ENCODE data around the gene MFSD2A.
"Not testable (repeated sequence)": the region's sequence is repeated elsewhere in the genome, so short reads cannot be mapped to it uniquely, and the experiment has no call there.

Gene MFSD2A

DNA sequence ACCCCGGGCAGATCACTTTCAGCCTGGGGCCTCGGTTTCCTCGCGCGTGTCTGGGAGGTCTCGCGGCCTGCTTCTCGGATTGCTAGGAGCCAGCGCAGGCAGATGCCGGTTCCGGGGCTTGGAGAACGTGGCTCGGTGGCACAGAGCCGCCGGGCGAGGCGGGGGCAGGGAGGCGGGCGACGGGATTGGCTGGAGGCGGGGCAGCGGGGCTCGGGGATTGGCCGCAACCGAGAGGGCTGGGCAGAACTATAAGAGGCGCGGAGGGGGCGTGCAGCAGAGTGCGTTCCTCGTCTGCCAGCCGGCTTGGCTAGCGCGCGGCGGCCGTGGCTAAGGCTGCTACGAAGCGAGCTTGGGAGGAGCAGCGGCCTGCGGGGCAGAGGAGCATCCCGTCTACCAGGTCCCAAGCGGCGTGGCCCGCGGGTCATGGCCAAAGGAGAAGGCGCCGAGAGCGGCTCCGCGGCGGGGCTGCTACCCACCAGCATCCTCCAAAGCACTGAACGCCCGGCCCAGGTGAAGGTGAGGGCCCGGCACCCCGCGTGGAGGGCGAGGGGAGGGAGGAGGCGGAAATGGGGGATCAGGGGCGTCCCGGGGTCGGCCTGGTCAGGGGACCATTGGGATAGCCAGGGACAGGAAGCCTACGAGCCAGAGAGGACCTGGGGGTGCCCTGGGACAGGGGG is at the start of gene MFSD2A:
Gene MFSD2A, plus strand, starts transcription at position 276 of the 677 bp plus-strand sequence. Its CDS starts 148 bp downstream, at position 424.
- DNase-seq, result peak; percentile 100

DNA sequence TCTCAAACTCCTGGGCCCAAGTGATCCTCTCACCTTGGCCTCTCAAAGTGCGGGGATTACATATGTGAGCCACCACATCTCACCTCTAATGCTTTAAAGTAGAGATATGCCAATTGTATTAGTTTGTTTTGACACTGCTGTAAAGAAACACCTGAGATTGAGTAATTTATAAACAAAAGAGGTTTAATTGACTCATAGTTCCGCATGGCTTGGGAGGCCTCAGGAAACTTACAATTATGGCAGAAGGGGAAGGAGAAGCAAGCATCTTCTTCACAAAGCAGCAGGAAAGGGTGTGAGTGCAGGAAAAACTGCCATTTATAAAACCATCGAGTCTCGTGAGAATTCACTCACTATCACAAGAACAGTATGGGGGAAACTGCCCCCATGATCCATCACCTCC is 49.8 kb upstream of the MFSD2A start:
- no peak for DNase-seq

DNA sequence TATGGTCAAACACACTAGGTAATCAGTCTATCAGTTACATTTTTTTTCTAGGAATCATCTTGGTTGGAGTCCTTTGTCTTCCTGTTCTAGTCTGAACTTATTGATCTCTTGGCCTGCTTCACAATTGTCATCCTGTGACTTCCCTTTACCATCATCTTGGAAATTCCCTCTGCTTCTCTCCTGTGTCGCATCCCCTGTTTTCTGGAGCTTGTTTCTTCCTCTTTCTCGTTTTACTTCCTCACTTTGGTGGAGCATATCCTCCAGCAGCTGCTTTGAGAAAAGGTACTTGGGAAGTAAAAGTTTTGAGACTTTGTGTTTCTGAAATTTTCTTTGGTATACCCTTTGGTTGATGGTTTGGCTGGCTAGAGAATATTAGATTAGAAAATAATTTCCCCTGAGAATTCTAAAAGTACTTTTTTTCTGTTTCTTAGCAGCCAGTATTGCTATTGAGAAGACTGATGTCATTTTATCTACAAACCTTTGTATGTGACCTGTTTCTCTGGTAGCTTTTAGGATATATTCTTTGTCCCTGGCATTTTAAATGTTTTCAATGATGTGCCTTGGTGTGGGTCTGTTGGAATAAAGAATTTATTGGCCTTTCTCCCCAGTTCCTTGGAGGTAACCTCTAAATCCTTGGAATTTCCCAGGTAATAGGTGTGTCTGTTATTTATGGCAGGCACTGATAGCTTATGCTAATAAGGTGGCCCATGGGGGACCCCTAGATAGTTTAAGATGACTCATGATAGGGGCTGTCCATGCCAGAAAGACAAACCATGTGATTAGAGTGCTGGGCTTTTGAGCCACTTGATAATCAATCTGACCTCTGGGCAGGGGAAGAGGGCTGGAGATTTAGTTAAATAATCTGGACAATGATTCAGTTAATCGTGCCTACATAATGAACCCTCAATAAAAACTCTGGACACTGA is 47.2 kb upstream of the MFSD2A start:
- no peak for DNase-seq

DNA sequence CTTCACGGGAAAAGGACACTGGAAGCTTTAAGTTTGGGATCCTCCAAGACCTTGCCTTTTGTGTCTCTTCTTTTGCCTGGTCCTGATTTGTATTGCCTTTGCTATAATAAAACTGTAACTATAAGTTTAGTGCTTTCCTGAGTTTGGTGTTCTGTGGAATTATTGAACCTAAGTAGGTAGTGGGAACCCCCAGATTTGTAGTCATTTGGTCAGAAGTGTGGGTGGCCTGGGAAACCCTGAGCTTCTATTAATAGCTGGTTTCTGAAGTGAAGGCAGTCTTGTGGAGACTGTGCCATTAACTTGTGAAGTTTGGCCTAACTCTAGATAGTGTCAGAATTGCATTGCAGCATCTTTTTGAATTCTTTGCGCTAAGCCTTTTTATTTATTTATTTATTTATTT is 46.4 kb upstream of the MFSD2A start:
- DNase-seq, result no peak

DNA sequence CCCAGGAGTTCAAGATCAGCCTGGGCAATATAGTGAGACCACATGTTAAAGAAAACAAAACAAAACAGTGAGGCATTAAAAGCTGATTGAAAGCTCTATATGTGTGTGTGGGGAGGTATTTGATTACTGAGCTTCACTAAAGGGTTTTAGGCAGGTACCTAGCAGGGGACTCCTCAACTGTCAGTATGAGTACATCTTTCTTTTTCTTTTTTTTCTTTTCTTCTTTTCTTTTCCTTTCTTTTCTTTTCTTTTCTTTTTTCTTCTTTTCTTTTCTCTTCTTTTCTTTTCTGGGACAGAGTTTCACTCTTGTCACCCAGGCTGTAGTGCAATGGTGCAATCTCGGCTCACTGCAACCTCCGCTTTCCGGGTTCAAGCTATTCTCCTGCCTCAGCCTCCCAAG is 44.7 kb upstream of the MFSD2A start:
- DNase-seq, result no peak

DNA sequence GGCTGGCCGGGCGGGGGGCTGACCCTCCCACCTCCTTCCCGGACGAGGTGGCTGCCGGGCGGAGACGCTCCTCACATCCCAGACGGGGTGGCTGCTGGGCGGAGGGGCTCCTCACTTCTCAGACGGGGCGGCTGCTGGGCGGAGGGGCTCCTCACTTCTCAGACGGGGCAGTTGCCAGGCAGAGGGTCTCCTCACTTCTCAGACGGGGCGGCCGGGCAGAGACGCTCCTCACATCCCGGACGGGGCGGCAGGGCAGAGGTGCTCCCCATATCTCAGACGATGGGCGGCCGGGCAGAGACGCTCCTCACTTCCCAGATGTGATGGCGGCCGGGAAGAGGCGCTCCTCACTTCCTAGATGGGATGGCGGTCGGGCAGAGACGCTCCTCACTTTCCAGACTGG is 41.8 kb upstream of the MFSD2A start:
- not testable (repeated sequence) for DNase-seq

DNA sequence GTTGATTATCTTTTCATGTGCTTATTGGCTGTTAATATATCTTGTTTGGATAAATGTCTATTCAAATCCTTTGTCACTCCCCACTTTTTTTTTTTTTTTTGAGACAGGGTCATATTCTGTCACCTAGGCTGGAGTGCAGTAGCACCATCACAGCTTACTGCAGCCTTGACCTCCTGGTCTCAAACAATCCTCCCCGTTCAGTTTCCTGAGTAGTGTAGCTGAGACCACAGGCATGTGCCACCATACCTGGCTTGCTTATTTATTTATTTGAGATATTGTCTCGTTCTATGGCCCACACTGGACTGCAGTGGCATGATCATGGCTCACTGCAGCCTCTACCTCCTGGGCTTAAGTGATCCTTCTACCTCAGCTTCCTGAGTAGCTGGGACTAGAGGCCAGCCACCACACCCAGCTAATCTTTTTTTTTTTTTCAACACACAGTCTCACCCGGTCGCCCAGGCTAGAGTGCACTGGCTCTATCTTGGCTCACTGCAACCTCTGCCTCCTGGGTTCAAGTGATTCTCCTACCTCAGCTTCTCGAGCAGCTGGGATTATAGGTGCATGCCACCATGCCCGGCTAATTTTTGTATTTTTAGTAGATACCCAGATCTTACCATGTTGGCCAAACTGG is 39.3 kb upstream of the MFSD2A start:
- DNase-seq, result no peak

DNA sequence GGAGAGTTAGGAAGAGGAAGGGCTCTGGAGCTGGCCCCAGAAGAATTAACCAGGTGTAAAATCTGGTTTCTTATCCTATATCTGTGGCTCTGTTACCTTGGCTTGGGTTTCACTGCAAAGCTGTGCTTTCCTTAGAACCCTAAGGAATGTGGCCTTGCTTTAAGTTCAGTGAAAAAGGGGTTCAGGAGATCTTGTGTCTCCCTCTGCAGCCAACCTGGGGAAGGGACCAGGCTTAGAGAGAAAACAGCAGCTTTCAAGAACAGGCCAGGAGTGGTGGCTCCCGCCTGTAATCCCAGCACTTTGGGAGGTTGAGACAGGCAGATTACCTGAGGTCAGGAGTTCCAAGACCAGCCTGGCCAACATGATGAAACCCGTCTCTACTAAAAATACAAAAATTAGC is 37.1 kb upstream of the MFSD2A start:
- DNase-seq, result no peak

DNA sequence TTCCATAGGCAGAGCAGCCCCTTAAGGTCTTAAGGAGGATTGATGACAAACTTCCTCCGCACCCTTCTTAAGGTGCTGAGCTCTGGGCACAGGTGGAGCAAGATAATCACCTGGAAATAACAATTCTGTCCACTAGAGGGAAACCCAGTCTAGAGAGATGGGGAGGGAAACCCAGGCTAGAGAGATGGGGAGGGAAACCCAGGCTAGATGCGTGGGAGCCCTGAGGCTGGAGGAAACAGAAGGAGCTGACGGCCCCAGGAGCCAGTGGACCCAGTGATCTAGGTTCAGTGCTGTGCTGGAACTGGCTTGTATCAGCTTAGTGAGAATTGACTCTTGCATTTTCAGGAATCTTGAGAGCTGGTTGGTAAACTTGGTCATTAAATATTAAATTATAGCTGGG is 35.4 kb upstream of the MFSD2A start:
- DNase-seq, result peak; percentile 98

DNA sequence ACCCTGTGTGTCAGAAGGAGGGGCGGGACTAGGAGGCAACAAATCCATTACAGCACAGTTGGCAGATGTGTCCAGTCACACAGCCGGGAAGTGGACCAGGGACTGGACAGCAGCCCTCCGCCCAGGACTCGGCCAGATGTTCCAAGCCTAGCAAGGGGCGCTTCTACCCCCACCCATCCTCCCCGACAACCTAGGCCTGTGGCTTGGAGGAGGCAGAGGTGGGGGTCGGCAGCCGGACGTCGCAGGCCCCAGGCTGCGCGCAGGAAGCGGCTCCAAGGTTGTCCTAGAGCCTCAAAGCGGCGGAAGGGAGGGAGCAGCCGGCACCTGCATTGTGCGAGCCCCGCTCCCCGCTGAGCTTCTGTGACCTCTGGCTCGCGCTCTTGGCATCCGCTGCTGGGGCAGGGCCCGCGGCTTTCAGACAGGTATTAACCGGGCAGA is 32.7 kb upstream of the MFSD2A start:
- peak; percentile 61 for DNase-seq

DNA sequence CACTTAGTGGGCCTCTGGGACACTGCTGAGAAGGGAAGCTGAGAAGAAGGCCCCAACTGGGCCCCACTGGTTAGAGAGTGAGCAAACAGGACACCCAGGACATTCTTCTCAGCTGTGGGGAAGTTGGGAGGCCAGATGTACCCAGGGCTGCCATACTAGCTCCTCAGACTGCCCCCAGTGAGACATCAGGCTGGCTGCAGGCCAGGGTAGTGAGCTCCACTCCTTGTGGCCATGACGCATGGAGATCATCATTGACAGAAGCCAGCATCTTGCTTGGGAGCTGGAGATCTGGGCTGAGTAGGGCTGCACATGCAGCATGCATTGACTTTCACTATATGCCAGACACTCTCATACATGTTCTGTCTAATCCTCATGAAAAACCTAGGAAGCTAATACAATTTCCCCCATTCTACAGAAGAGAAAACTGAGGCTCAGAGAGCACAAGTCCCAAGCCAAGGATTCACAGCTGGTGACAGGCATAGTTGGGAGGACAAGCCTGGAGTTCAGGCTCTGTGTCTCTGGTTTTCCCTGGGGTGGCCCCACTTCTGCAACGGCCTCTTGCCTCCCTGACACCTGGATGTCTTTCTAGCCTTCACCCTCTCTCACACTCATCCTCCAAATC is 29.1 kb upstream of the MFSD2A start:
- no peak for DNase-seq

DNA sequence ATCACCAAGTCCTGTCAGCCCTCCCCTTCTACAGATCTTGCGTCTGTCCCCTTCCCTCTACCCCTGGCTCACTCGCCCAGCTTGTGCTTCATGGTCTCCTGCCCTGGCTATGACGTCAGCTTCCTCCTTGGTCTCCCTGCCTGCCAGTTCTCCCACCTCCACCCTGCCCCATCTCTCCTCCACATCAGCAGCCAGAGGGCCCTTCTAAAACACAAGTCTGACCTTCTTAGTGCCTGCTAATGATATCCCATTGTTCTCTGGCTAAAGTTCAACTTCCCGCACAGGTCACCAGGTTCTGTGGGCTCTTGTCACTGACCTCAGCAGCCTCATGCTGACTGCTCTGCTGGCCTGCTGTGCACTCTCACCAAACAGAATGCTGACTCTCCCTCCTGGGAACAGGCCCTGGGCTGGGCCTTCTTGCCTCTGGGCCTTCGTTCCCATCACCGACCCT is 28.6 kb upstream of the MFSD2A start:
- no peak for DNase-seq

DNA sequence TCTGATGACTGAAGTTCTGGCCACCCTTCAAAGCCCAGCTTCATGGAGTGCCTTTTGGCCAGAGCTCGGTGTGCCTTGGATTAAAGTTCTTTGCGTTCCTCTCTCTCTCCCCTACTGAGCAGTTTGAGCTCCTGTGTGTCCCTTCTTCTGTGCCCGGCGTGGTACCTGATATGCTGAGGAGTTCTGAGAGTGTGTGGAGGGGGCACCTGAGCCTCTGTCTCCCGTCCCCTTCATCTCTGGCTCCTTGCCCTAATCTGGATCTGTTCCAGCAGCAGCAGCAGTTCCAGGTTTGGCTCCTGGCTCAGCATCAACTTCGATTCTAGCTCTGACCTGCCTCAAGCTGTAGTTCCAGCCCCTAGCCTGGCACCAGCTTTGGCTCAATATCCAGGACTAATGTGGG is 28.1 kb upstream of the MFSD2A start:
- DNase-seq, result no peak

DNA sequence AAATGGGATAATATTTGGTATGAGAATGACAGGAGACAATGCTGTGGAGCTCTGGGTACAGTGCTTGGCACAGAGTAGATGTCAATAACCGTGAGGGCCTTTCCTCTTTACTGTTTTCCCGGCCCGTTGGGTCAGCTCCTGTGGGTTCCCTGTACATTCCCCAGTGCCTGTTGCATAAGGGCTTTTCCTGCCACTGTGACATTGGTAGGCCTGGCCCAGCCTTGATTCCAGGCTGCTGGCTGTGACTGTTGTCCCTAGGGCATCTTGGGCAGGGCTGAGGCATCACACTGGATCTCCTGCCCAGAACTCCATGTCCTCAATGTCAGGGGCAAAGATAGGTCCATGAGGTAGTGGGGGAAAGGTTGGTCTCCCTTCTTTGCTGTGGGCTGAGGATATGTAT is 27.4 kb upstream of the MFSD2A start:
- DNase-seq, result no peak

DNA sequence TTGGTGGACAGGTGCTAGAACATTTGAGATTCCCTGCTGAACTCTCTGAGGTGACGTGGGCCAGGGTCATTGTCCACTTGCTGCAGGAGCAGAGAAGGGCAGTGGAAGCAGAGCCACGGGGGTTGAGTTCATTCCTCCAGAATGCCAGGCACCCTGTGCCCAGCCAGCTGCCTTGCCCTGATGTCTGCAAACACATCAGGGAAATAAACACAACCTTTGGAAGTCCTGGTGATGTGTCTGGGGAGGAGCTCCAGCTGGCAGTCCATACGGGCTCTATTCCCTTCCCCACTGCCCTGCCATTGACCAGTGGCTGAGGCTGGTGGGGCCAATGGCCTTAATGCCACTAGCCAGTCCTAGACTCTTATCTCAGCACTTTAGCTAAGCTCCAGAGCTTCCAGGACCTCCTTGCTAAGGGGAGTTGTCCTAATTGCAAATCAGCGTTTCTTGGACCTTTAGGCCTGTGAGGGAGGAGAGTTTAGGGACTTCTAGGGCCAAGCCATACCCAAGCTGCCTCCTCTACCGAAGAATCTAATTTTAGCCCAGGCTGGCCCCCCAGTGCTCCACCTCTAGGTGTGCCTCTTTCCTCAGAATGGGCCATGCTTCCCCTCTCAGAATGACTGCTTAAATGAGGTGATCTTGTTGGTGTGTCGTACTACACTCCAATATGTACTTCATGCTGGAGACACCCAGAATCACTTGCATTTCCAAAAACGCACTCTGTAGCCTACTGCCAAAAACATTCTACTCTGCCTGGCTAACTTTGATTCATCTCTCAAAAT is 25.9 kb upstream of the MFSD2A start:
- no peak for DNase-seq

DNA sequence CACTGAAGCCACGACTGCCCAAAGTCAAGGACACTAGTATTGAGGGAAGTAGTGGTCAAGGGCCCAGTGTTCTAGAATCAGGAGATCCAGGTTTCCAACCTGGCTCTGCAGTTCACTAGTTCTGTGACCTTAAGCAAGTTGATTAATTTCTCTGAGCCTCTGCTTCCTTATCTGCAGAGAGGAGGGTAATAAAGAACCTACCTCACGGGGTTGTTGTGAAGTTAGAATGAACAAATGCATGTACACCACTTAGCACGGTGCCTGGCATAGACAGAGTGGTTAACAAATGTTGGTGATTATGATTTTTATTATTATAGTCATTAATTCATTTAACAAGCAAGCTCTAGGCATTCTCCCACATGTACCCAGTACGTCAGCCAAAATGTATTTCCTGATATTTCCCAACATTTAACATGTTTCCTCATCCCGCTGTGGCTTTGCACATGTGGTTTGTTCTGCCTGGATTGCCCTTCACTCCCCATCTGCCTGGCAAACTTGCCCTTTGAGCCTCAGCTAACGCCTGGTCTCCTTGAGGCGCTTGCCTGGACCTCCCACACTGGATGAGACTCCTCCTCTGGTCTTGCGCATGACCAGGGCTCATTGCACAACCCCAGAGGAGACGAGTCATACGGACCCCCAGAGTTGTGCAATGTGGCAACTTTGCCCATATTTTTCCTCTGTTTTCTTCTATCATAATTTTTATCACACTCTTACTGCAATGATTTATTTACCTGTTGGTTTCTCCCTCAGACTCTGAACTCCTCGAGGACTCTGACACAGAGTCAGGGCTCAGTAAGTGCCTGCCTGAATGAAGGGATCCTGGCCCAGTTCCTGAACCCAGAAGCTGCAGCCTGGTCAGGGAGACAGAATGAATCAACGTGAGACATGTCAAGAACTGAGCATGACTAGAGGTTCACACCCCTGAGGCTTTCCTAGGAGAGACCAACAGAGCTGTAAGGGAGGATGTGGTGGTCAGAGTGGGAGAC is 20.7 kb upstream of the MFSD2A start:
- DNase-seq, result no peak

DNA sequence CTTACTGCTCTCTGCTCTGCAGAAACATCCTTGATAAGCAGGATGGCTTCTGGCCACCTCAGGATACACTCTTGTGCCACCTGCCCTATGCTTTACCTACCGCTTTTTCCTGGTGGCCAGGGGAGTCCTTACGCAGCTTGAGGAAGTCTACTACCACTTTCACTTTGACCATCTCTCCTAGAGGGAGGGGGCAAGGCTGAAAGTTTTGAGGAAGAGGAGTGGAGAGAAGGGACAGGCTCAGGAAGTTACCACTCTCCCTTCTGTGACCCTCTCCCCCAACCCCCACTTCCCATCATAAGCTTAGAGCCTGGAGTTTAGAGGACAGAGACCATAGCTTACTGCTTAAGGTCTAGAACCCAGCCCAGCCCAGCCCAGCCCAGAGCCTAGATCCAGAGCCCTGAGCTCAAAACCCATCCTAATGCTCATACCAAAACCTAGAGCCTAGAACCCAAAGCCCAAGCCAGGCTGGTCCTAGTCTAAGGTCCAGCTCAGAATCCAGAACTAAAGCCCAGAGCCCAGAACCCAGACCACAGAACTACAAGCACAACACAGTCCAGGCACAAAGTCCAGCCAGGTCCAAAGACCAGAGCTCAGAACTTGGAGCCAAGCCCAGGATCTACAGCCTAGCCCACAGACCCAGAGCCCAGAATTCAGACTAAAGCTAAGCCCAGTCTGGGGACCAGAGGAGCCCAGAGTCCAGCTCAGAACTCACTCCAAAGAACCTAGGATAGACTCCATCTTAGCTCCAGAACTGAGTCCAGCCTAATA is 18.0 kb upstream of the MFSD2A start:
- DNase-seq, result no peak

DNA sequence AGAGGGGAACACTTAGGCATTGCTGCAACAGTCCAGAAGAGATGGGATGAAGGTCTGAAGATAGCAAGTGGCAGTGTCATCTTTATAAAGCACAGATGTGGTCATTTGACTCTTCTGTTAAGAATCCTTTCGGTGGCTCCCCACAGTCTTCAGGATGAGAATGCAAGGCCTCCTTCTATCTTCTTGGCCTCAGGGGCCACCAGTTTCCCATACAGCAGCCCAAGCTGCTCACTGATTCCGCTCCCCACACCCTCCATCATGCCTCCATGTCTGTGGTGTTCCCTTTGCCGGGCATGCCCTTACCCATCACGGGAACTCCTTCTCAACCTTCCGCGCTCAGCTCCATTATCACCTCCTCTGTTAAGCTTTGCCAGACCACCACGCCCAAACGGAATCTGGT is 16.1 kb upstream of the MFSD2A start:
- DNase-seq, result no peak

DNA sequence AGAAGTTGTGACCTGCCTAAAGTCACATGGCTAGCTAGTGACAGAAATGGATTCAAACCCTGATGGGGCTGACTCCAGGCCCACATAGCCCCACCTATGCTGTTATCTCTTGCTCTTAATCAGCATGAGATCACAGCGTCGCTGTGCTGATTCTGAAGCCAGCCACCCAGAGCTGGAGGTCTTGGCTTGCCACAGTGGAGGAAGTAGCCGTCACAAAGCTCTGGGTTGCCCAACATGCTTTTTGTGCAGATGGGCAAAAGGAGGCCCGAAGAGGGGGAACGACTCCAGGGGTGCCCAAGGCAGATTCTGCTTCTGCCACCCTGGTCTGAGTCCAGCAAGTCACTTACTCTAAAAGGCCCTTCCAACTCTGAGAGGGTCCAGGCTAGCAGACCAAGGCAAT is 14.7 kb upstream of the MFSD2A start:
- no peak for DNase-seq

Measured in NCI-H748 treated with DMSO at 0.1 percent for 48 hours (cell line).